A549 (cell line): ENCODE data around the gene SPPL2B. TPM values are rescaled to one million over a fixed set of nuclear protein-coding genes. Genes with fewer than 3 reads are reported as not detected.

Experiments
- ATAC-seq, 2 experiments: fragments of 200-7000 bp in 1 of 2; fragments of >200 bp in 1 of 2; cut with Nextera tagmentation in 1 of 2; cut with Tn5 transposase in 1 of 2; 3 replicates each; pipeline versions ENCODE4 v1.8.0 to v1.9.1; 2018 to 2020; ENCODE audit warnings: mild to moderate bottlenecking in 1 of 2, moderate library complexity in 1 of 2
- CTCF ChIA-PET: fragments of 300-600 bp; sonication (Branson Sonifier 250); formaldehyde crosslinking; extraction: SDS; loops from one replicate; lab custom pipeline; 2021; ENCODE audit warnings: antibody characterized with exemption, inconsistent platforms; lab: Yijun Ruan, JAX
- POLR2A ChIA-PET: fragments of 350-600 bp; formaldehyde crosslinking; extraction: SDS; loops from one replicate; lab custom pipeline; 2021; ENCODE audit warnings: antibody characterized with exemption, inconsistent platforms; lab: Yijun Ruan, JAX
- DNase-seq, 2 experiments: peaks; one replicate each; pipeline versions ENCODE4 v3.0.0 to v3.0.0-alpha.2; 2011 to 2016; ENCODE audit warnings: low read depth in 1 of 2, low spot score in 1 of 2
- FAIRE-seq: peaks from 2 replicates; lab custom pipeline; 2011; peaks lifted over from hg19 to GRCh38; lab: Jason Lieb, UNC
- H3K27ac ChIP-seq, 2 experiments: fragments of >200 bp; sonication (Bioruptor Twin); formaldehyde crosslinking; 3 replicates each; pipeline ENCODE4 v1.5.1; 2016 to 2017
- H3K4me1 ChIP-seq: fragments of >200 bp; sonication (Bioruptor Twin); formaldehyde crosslinking; 3 replicates; pipeline ENCODE4 v1.6.1; 2016
- H3K4me2 ChIP-seq: fragments of >200 bp; sonication (Bioruptor Twin); formaldehyde crosslinking; 3 replicates; pipeline ENCODE4 v1.6.1; 2016
- H3K4me3 ChIP-seq: fragments of >200 bp; sonication (Bioruptor Twin); formaldehyde crosslinking; 3 replicates; pipeline ENCODE4 v1.5.1; 2016
- H3K9me3 ChIP-seq: fragments of >200 bp; sonication (Bioruptor Twin); formaldehyde crosslinking; 3 replicates; pipeline ENCODE4 v1.6.1; 2016
- ATOH8 ChIP-seq: fragments of 250-450 bp; sonication (Bioruptor Pico); IDR thresholded peaks from 2 replicates; pipeline ENCODE4 v1.5.0; 2020; ENCODE audit warnings: low read depth, mild to moderate bottlenecking, moderate library complexity
- BHLHE40 ChIP-seq: IDR thresholded peaks from 2 replicates; pipeline ENCODE4 v1.6.1; 2012; ENCODE audit warnings: low read depth, low read length, inconsistent platforms
- CBX2 ChIP-seq: fragments of 200-600 bp; sonication (generic); IDR thresholded peaks from 2 replicates; pipeline ENCODE4 v1.6.1; 2016; ENCODE audit warnings: low read depth, mild to moderate bottlenecking, borderline replicate concordance
- EHF ChIP-seq: fragments of 250-450 bp; sonication (Bioruptor Pico); IDR thresholded peaks from 2 replicates; pipeline ENCODE4 v1.5.0; 2020; ENCODE audit warnings: mild to moderate bottlenecking
- EP300 ChIP-seq, 2 experiments: fragments of >200 bp; sonication (Bioruptor Twin); formaldehyde crosslinking; IDR thresholded peaks; 2 replicates in 1 of 2; 3 replicates in 1 of 2; pipeline ENCODE4 v1.6.1; 2016 to 2017
- ESRRA ChIP-seq: fragments of 150-350 bp; IDR thresholded peaks from 2 replicates; pipeline ENCODE4 v1.6.1; 2014; ENCODE audit warnings: mild to moderate bottlenecking, low read length, borderline replicate concordance
- FOSB ChIP-seq: fragments of 250-450 bp; sonication (Bioruptor Pico); IDR thresholded peaks from 2 replicates; pipeline ENCODE4 v1.5.0; 2020; ENCODE audit warnings: mild to moderate bottlenecking, moderate library complexity
- FOSL2 ChIP-seq, 2 experiments: fragments of 450-650 bp in 1 of 2; fragments of >200 bp in 1 of 2; sonication (Bioruptor Twin) in 1 of 2; formaldehyde crosslinking; IDR thresholded peaks; 2 replicates each; pipeline versions ENCODE4 v1.5.0 to v1.6.1; 2016 to 2020; ENCODE audit warnings: mild to moderate bottlenecking in 1 of 2, moderate library complexity in 1 of 2
- HDAC2 ChIP-seq: fragments of 200-600 bp; sonication (generic); IDR thresholded peaks from 2 replicates; pipeline ENCODE4 v1.6.1; 2016
- HEYL ChIP-seq: fragments of 250-450 bp; sonication (Bioruptor Pico); IDR thresholded peaks from 2 replicates; pipeline ENCODE4 v1.8.0; 2021; ENCODE audit warnings: mild to moderate bottlenecking, moderate library complexity
- HOXB13 ChIP-seq: fragments of 250-450 bp; sonication (Bioruptor Pico); IDR thresholded peaks from 2 replicates; pipeline ENCODE4 v1.5.0; 2020; ENCODE audit warnings: low read depth, mild to moderate bottlenecking, moderate library complexity
- HOXB5 ChIP-seq: fragments of 250-450 bp; sonication (Bioruptor Pico); IDR thresholded peaks from 2 replicates; pipeline ENCODE4 v1.5.0; 2020; ENCODE audit warnings: mild to moderate bottlenecking, moderate library complexity
- JUN ChIP-seq, 2 experiments: fragments of >200 bp; sonication (Bioruptor Twin); formaldehyde crosslinking; IDR thresholded peaks; 2 replicates in 1 of 2; 3 replicates in 1 of 2; pipeline ENCODE4 v1.6.1; 2016 to 2017
- JUNB ChIP-seq: fragments of >200 bp; sonication (Bioruptor Twin); formaldehyde crosslinking; IDR thresholded peaks from 2 replicates; pipeline ENCODE4 v1.6.1; 2016
- MAX ChIP-seq: IDR thresholded peaks from 2 replicates; pipeline ENCODE4 v1.6.1; 2012
- MAZ ChIP-seq: fragments of 150-350 bp; IDR thresholded peaks from 2 replicates; pipeline ENCODE4 v1.6.1; 2014; ENCODE audit warnings: antibody characterized with exemption, low read depth, low read length, borderline replicate concordance
- NFE2L2 ChIP-seq: fragments of 150-350 bp; conservative IDR thresholded peaks from 2 replicates; pipeline ENCODE4 v1.6.1; 2014; ENCODE audit warnings: low read length
- NPAS2 ChIP-seq: fragments of 250-450 bp; sonication (Bioruptor Pico); IDR thresholded peaks from 2 replicates; pipeline ENCODE4 v1.8.0; 2022; ENCODE audit warnings: mild to moderate bottlenecking, moderate library complexity, borderline replicate concordance
- NR3C1 ChIP-seq: fragments of >200 bp; sonication (Bioruptor Twin); formaldehyde crosslinking; IDR thresholded peaks from 3 replicates; pipeline ENCODE4 v1.6.1; 2017
- PHF8 ChIP-seq: fragments of 200-600 bp; sonication (generic); IDR thresholded peaks from 2 replicates; pipeline ENCODE4 v1.6.1; 2016; ENCODE audit warnings: low read depth, mild to moderate bottlenecking, antibody characterized with exemption, moderate library complexity, borderline replicate concordance
- POLR2A ChIP-seq: IDR thresholded peaks from 2 replicates; pipeline ENCODE4 v1.6.1; 2012; ENCODE audit warnings: mild to moderate bottlenecking, low read length
- RAD21 ChIP-seq, 2 experiments: fragments of >200 bp in 1 of 2; sonication (Bioruptor Twin) in 1 of 2; formaldehyde crosslinking in 1 of 2; IDR thresholded peaks in 1 of 2; conservative IDR thresholded peaks in 1 of 2; 2 replicates in 1 of 2; 3 replicates in 1 of 2; pipeline ENCODE4 v1.6.1; 2012 to 2018; ENCODE audit warnings: inconsistent platforms in 1 of 2
- RCOR1 ChIP-seq: fragments of 150-350 bp; IDR thresholded peaks from 2 replicates; pipeline ENCODE4 v1.6.1; 2014; ENCODE audit warnings: antibody characterized with exemption, low read length, low read depth
- SMC3 ChIP-seq: fragments of >200 bp; sonication (Bioruptor Twin); formaldehyde crosslinking; IDR thresholded peaks from 3 replicates; pipeline ENCODE4 v1.6.1; 2018; ENCODE audit warnings: inconsistent platforms
- SREBF2 ChIP-seq: fragments of 450-650 bp; IDR thresholded peaks from 2 replicates; pipeline ENCODE4 v1.6.1; 2014; ENCODE audit warnings: mild to moderate bottlenecking, moderate library complexity
- TP53 ChIP-seq: fragments of 250-450 bp; sonication (Bioruptor Pico); IDR thresholded peaks from 2 replicates; pipeline ENCODE4 v1.5.0; 2021; ENCODE audit warnings: mild to moderate bottlenecking, moderate library complexity
- ZC3H11A ChIP-seq: fragments of 450-650 bp; IDR thresholded peaks from 2 replicates; pipeline ENCODE4 v1.6.1; 2014; ENCODE audit warnings: antibody characterized with exemption, mild to moderate bottlenecking
- ZFP36 ChIP-seq: fragments of 450-650 bp; IDR thresholded peaks from 2 replicates; pipeline ENCODE4 v1.6.1; 2014; ENCODE audit warnings: borderline replicate concordance; ENCODE audit not compliant: partially characterized antibody
- WGBS: methylation state at CpG from one replicate; pipeline ENCODE4 v1.1.6; 2017; ENCODE audit errors: missing lambda C conversion rate; 5-methylcytosine and 5-hydroxymethylcytosine counted together
- polyA plus RNA-seq, 4 experiments: library from polyadenylated mRNA; depleted of rRNA in 3 of 4; stranded (reverse); fragments of >200 nt; fragmentation: RNase III in 1 of 4; extraction: RNeasy Plus Mini Kit Qiagen cat#74134 plus additional on column Dnase treatment in 1 of 4; gene quantifications; 2 replicates in 3 of 4; 3 replicates in 1 of 4; pipeline ENCODE4 v1.2.3, GENCODE V29; 2011 to 2017
- TF ChIP-seq, protein P1 (sequence below): IDR thresholded peaks from 2 replicates; pipeline ENCODE4 v1.6.1; 2012; ENCODE audit warnings: low read depth, borderline replicate concordance
- TF ChIP-seq, protein P2 (sequence below): fragments of >200 bp; sonication (Bioruptor Twin); formaldehyde crosslinking; IDR thresholded peaks from 3 replicates; pipeline ENCODE4 v1.6.1; 2016
- TF ChIP-seq, protein P3 (sequence below): IDR thresholded peaks from 2 replicates; pipeline ENCODE4 v1.6.1; 2012

SPPL2B gene
- polyA plus RNA-seq, 2 of the 4 experiments (the other 2 are of a cell fraction): 11.3 to 36.5 TPM

DNA sequence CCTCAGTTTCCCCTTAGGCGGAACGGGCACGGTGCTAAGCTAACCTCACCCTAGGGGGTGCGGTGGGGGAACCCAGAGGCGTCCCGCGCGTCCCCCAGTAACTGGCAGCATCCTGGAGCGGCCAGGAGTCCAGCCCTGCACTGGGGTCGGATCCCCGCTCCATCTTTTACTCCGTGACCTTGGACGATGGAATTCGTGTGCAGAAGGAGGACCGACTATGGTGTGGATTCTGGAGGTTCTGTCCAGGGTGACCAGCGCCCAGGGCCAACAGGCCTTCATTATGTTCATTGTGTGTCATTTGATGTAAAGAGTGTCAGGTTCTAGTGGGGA lies 630 bp downstream of the SPPL2B start (continued):
- TF ChIP-seq FOSB (CRISPR knock-in tag): no peak
- no peak for TF ChIP-seq MAX
- TF ChIP-seq EP300 (IDR thresholded peaks at IDR 0.05): no peak
- TF ChIP-seq SREBF2: no peak
- TF ChIP-seq HOXB13 (CRISPR knock-in tag): no peak
- TF ChIP-seq NPAS2 (CRISPR knock-in tag): no peak

- WGBS: 67% methylated on average over 11 of the region's 13 CpGs
- Histone ChIP-seq H3K9me3 (no peaks in the 10 kb centered on the region), H3K27ac (peak overlapping the region; percentile 98 to 99), H3K4me2 (peak overlapping the region; percentile 100), H3K4me1 (peaks cover 28% of the 10 kb centered on the region), H3K4me3 (peak overlapping the region; percentile 100)
- ATAC-seq: no peak
- no peak for FAIRE-seq
- TF ChIP-seq PHF8: no peak
- no peak for TF ChIP-seq HEYL (CRISPR knock-in tag)
- no peak for TF ChIP-seq JUNB
- no peak for TF ChIP-seq NPAS2 (CRISPR knock-in tag)
- no peak for TF ChIP-seq TP53 (CRISPR knock-in tag)
- TF ChIP-seq, protein P1, sequence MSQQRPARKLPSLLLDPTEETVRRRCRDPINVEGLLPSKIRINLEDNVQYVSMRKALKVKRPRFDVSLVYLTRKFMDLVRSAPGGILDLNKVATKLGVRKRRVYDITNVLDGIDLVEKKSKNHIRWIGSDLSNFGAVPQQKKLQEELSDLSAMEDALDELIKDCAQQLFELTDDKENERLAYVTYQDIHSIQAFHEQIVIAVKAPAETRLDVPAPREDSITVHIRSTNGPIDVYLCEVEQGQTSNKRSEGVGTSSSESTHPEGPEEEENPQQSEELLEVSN: no peak
- TF ChIP-seq MAZ: no peak
- no peak for TF ChIP-seq ZFP36
- no peak for TF ChIP-seq ZC3H11A
- TF ChIP-seq ESRRA: no peak
- TF ChIP-seq JUN (IDR thresholded peaks at IDR 0.05): no peak
- no peak for TF ChIP-seq ATOH8
- TF ChIP-seq SMC3: no peak
- no peak for TF ChIP-seq RAD21 (conservative IDR thresholded peaks at IDR 0.05 in 1 of 2, IDR thresholded peaks at IDR 0.05 in 1 of 2)
- TF ChIP-seq NR3C1: no peak
- no peak for TF ChIP-seq RCOR1
- TF ChIP-seq EHF: no peak
- TF ChIP-seq BHLHE40: no peak
- no peak for TF ChIP-seq HOXB5 (CRISPR knock-in tag)
- TF ChIP-seq, protein P2, sequence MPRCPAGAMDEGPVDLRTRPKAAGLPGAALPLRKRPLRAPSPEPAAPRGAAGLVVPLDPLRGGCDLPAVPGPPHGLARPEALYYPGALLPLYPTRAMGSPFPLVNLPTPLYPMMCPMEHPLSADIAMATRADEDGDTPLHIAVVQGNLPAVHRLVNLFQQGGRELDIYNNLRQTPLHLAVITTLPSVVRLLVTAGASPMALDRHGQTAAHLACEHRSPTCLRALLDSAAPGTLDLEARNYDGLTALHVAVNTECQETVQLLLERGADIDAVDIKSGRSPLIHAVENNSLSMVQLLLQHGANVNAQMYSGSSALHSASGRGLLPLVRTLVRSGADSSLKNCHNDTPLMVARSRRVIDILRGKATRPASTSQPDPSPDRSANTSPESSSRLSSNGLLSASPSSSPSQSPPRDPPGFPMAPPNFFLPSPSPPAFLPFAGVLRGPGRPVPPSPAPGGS: no peak
- POLR2A ChIA-PET: no interaction called here
- CTCF ChIA-PET: interaction anchor here (0.6 kb wide), 3 partner anchors 63 to 318 kb away, joined by 3 to 4 read pairs (median 3); no protein-coding TSS in a partner anchor
- DNase-seq: no peak
These were observed 1.0 kb downstream of the SPPL2B start for GRCh38 chr19:2329501-2329916.

DNA sequence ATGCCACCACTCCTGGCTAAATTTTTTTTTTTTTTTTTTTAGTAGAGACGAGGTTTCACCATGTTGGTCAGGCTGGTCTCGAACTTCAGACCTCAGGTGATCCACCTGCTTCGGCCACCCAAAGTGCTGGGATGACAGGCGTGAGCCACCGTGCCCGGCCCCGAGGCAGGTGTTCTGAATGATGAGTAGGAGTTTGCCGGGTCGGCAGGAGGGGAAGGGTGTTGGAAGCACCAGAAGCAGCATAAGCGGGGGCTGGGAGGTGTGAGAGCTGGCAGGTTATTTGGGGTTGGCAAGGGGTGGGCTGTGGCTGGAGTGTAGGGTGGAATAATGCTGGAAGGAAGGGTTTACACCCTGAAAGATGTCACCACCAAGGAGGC lies 1.8 kb downstream of the SPPL2B start:
- H3K9me3 ChIP-seq: no peaks in the 10 kb centered on the region
- ChIA-PET CTCF (interaction anchor here (0.6 kb wide), 3 partner anchors 63 to 318 kb away, joined by 3 to 4 read pairs (median 3); no protein-coding TSS in a partner anchor), POLR2A (no interaction called here)
- no peak overlapping the region for H3K4me3 ChIP-seq
- peak overlapping the region; percentile 100 for H3K4me2 ChIP-seq
- peak overlapping the region in 1 of 2 experiments; percentile 69; a peak in 3 of 6 replicates for H3K27ac ChIP-seq
- FAIRE-seq (no peak), ATAC-seq (no peak), DNase-seq (no peak)
- H3K4me1 ChIP-seq: peaks cover 28% of the 10 kb centered on the region
- 50% methylated on average over 2 of the region's 10 CpGs for WGBS
- no peak for TF ChIP-seq POLR2A
- TF ChIP-seq, protein P3, sequence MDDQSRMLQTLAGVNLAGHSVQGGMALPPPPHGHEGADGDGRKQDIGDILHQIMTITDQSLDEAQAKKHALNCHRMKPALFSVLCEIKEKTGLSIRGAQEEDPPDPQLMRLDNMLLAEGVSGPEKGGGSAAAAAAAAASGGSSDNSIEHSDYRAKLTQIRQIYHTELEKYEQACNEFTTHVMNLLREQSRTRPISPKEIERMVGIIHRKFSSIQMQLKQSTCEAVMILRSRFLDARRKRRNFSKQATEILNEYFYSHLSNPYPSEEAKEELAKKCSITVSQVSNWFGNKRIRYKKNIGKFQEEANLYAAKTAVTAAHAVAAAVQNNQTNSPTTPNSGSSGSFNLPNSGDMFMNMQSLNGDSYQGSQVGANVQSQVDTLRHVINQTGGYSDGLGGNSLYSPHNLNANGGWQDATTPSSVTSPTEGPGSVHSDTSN: no peak
- TF ChIP-seq HDAC2: no peak
- no peak for TF ChIP-seq BHLHE40
- TF ChIP-seq, protein P2: no peak
- no peak for TF ChIP-seq HOXB13 (CRISPR knock-in tag)
- no peak for TF ChIP-seq NFE2L2
- TF ChIP-seq MAX: no peak
- TF ChIP-seq ZFP36: no peak
- no peak for TF ChIP-seq FOSL2 (IDR thresholded peaks at IDR 0.05)
- TF ChIP-seq FOSL2 (CRISPR knock-in tag; IDR thresholded peaks at IDR 0.05): no peak
- TF ChIP-seq CBX2: no peak
- no peak for TF ChIP-seq HOXB5 (CRISPR knock-in tag)
